DOHH2 (cell line): Measurements from ENCODE around the gene SHC3.

ENCODE experiments used
- H3F3A ChIP-seq: fragments of 200-600 bp; sonication (generic), shearing (Covaris generic); 2 replicates; pipeline ENCODE4 v1.6.0; 2016; ENCODE audit warnings: antibody characterized with exemption, mild to moderate bottlenecking; ENCODE audit not compliant: control insufficient read depth, insufficient read depth
- H3K27ac ChIP-seq: fragments of 200-600 bp; sonication (generic); 2 replicates; pipeline ENCODE4 v1.5.1; 2014; ENCODE audit warnings: low read depth, mild to moderate bottlenecking, low read length, moderate library complexity
- H3K27me3 ChIP-seq: fragments of 200-600 bp; sonication (generic); 2 replicates; pipeline ENCODE4 v1.6.1; 2014; ENCODE audit warnings: mild to moderate bottlenecking, low read length, mixed read lengths; ENCODE audit not compliant: control insufficient read depth
- H3K36me3 ChIP-seq: fragments of 200-600 bp; sonication (generic); 2 replicates; pipeline ENCODE4 v1.6.1; 2014; ENCODE audit warnings: mild to moderate bottlenecking, low read length, moderate library complexity, mixed read lengths; ENCODE audit not compliant: control insufficient read depth
- H3K4me1 ChIP-seq: fragments of 200-600 bp; sonication (generic); 2 replicates; pipeline ENCODE4 v1.6.1; 2014; ENCODE audit warnings: mild to moderate bottlenecking, low read length, mixed read lengths; ENCODE audit not compliant: control insufficient read depth
- H3K4me2 ChIP-seq: fragments of 200-600 bp; sonication (generic); 2 replicates; pipeline ENCODE4 v1.6.0; 2014; ENCODE audit warnings: mild to moderate bottlenecking, low read length, moderate library complexity
- H3K4me3 ChIP-seq: fragments of 200-600 bp; sonication (generic); 2 replicates; pipeline ENCODE4 v1.5.1; 2014; ENCODE audit warnings: mild to moderate bottlenecking, low read length, mixed read lengths
- H3K79me2 ChIP-seq: fragments of 200-600 bp; sonication (generic); 2 replicates; pipeline ENCODE4 v1.6.1; 2014; ENCODE audit warnings: mild to moderate bottlenecking, low read length, mixed read lengths; ENCODE audit not compliant: control insufficient read depth
- H3K9me2 ChIP-seq: fragments of 200-600 bp; sonication (generic); replicated peaks from 2 replicates; pipeline ENCODE4 v1.6.1; 2014; ENCODE audit warnings: mild to moderate bottlenecking, low read length, mixed read lengths; ENCODE audit not compliant: control insufficient read depth
- H3K9me3 ChIP-seq: fragments of 200-600 bp; sonication (generic); 2 replicates; pipeline ENCODE4 v1.6.1; 2014; ENCODE audit warnings: antibody characterized with exemption, low read length, mixed read lengths; ENCODE audit not compliant: control insufficient read depth, insufficient read depth
- H4K20me1 ChIP-seq: fragments of 200-600 bp; sonication (generic); 2 replicates; pipeline ENCODE4 v1.6.0; 2014; ENCODE audit warnings: low read depth, mild to moderate bottlenecking, antibody characterized with exemption, low read length, moderate library complexity; ENCODE audit not compliant: control insufficient read depth, insufficient read depth
- EZH2phosphoT487 ChIP-seq: fragments of 200-600 bp; sonication (generic); IDR thresholded peaks from 2 replicates; pipeline ENCODE4 v1.6.1; 2017; ENCODE audit warnings: borderline replicate concordance, mild to moderate bottlenecking, antibody characterized with exemption, low read length, moderate library complexity, mixed read lengths
- TF ChIP-seq, protein P1 (sequence below): fragments of 200-600 bp; sonication (generic); IDR thresholded peaks from one replicate; pipeline ENCODE4 v1.5.1; 2014; ENCODE audit warnings: antibody characterized with exemption, mild to moderate bottlenecking, low read depth, low read length; ENCODE audit not compliant: poor library complexity, severe bottlenecking

SHC3 gene

DNA sequence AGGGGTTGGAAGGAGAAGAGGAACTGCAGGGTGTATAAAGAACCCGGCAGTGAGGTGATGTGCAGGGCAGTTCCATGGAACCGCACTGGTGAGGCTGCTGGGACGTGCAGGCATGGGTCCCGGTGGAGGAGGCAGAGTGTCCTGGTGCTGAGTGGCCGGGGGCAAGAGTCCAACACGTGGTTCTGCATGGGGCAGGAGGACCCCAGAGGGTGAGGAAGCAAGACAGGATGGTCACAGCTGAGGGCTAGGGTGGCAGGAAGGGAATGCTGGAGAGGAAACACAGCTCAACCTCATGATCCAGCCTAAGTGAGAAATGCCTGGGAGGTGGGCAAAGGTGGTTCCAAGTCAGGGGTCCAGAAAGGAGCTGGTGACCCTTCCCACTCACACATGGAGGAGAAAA, 100.2 kb downstream of the SHC3 start:
- Histone ChIP-seq H3K4me3 (no peak overlapping the region), H3K9me3 (no peaks in the 10 kb centered on the region), H3K27ac (no peak overlapping the region), H3K27me3 (peaks cover 5% of the 10 kb centered on the region; the same call in 1 of the 2 replicates), H3F3A (no peaks in the 10 kb centered on the region), H3K4me1 (no peaks in the 10 kb centered on the region), H3K9me2 (no peaks in the 10 kb centered on the region), H3K36me3 (no peaks in the 10 kb centered on the region), H4K20me1 (no peaks in the 10 kb centered on the region), H3K79me2 (no peaks in the 10 kb centered on the region), H3K4me2 (no peak overlapping the region)
- TF ChIP-seq EZH2phosphoT487 = no peak
- TF ChIP-seq, protein P1, sequence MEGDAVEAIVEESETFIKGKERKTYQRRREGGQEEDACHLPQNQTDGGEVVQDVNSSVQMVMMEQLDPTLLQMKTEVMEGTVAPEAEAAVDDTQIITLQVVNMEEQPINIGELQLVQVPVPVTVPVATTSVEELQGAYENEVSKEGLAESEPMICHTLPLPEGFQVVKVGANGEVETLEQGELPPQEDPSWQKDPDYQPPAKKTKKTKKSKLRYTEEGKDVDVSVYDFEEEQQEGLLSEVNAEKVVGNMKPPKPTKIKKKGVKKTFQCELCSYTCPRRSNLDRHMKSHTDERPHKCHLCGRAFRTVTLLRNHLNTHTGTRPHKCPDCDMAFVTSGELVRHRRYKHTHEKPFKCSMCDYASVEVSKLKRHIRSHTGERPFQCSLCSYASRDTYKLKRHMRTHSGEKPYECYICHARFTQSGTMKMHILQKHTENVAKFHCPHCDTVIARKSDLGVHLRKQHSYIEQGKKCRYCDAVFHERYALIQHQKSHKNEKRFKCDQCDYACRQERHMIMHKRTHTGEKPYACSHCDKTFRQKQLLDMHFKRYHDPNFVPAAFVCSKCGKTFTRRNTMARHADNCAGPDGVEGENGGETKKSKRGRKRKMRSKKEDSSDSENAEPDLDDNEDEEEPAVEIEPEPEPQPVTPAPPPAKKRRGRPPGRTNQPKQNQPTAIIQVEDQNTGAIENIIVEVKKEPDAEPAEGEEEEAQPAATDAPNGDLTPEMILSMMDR = no peak

DNA sequence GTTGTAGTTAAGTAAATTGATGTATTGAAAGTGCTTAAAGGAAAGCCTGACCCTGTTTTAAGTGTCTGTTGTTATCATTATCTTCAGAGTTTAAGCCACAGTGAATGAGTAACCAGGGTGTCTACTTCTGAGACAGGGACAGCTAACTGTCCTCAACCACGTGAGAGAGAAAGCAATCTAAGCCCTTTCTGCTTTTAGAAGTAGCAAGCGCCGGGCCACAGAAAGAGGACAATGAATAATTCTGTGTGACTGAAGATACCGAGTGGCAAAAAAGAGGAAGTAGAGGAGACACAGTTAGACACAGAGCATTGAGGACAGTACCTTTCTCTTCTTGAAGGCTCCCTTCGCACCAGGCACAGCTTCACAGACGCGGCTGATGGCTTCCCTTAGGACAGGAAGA, 101.1 kb downstream of the SHC3 start:
- Histone ChIP-seq H3K4me2 (no peak overlapping the region), H3K9me3 (no peaks in the 10 kb centered on the region), H3K4me1 (no peaks in the 10 kb centered on the region), H3K27ac (no peak overlapping the region), H3K79me2 (no peaks in the 10 kb centered on the region), H3K36me3 (no peaks in the 10 kb centered on the region), H4K20me1 (no peaks in the 10 kb centered on the region), H3K9me2 (no peaks in the 10 kb centered on the region), H3K4me3 (no peak overlapping the region), H3F3A (no peaks in the 10 kb centered on the region), H3K27me3 (peaks cover 5% of the 10 kb centered on the region; the same call in 1 of the 2 replicates)
- TF ChIP-seq, protein P1 = no peak
- no peak for TF ChIP-seq EZH2phosphoT487

DNA sequence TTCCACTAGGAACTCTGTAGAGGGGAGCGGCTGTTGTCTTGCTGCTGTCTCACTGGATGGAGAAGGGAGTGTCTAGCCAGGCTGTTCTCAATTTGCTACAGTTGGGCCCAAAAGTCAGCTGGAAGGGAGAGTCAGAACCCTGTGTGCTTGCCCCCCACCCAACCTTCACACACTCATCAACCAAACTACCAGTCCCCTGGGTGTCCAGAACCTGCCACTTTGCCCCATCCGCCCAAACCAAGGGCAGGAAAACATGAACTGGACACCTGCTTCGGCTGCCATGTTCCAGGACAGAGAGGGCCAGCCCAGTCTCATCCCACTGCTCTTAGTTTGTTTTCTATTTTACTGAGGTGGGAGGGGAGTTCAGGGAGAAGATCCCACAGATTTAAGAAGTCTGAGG, 105.2 kb downstream of the SHC3 start:
- Histone ChIP-seq H3K4me2 (no peak overlapping the region), H3K4me1 (no peaks in the 10 kb centered on the region), H3K36me3 (no peaks in the 10 kb centered on the region), H3K9me3 (no peaks in the 10 kb centered on the region), H3K27ac (no peak overlapping the region), H3K9me2 (no peaks in the 10 kb centered on the region), H4K20me1 (no peaks in the 10 kb centered on the region), H3K4me3 (no peak overlapping the region), H3K27me3 (peaks cover 3% of the 10 kb centered on the region; the same call in 1 of the 2 replicates), H3F3A (no peaks in the 10 kb centered on the region), H3K79me2 (no peaks in the 10 kb centered on the region)
- no peak for TF ChIP-seq EZH2phosphoT487
- TF ChIP-seq, protein P1 = no peak

DNA sequence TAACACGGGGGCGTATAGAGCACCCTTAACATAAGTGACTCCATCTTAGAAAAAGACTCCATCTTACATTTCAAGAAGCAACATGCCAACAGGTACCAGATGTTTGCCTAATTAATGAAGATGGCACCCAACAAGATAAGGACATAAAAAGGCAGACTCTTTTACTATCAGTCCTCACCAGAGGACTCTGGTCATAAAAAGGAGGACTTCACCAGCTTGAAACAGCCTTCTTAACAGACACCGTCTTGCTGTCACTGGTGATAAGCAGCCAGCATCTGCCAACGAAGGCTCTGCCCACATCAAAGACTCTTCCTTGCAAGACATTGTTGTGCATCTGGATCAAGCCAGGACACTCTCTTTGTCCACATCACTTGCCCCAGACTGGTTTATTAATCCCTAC, 107.0 kb downstream of the SHC3 start:
- Histone ChIP-seq H3K4me1 (no peaks in the 10 kb centered on the region), H3K4me2 (no peak overlapping the region), H4K20me1 (no peaks in the 10 kb centered on the region), H3K79me2 (no peaks in the 10 kb centered on the region), H3K9me2 (no peaks in the 10 kb centered on the region), H3K4me3 (no peak overlapping the region), H3K27ac (no peak overlapping the region), H3K36me3 (no peaks in the 10 kb centered on the region), H3K27me3 (0 out of 2 replicates have a peak, but pooled peaks cover 2% of the 10 kb centered on the region), H3F3A (no peaks in the 10 kb centered on the region), H3K9me3 (no peaks in the 10 kb centered on the region)
- no peak for TF ChIP-seq EZH2phosphoT487
- TF ChIP-seq, protein P1 = no peak
